ENCODE measurements around the gene GARIN5A.
A peak's percentile ranks its signal among the peaks of the same experiment; 100 is the strongest.

GARIN5A gene
- 0.09 to 0.77 (median 0.35) reads per million in 3 donors for total RNA-seq

GRCh38 chr19:50476224-50476906 is at the start of gene GARIN5A, which contains the start of gene EMC10:
Gene GARIN5A, minus strand, starts transcription at chr19:50476848. Its CDS starts 460 bp downstream, at chr19:50476388.
Gene EMC10, plus strand, starts transcription at chr19:50476507. Its CDS starts 38 bp downstream, at chr19:50476545.
- Histone ChIP-seq H3K27ac (ENCODE audit: insufficient read depth, low read length, poor library complexity, severe bottlenecking) (peak within 1 kb of the TSS; percentile 78), H3K36me3 (ENCODE audit: control insufficient read depth, insufficient read depth, low read length) (peaks cover 24% of the 10 kb centered on the region), H3K9me3 (ENCODE audit: control insufficient read depth, low read length) (no peaks in the 10 kb centered on the region), H3K4me3 (ENCODE audit: insufficient read depth, low read depth, low read length, poor library complexity, severe bottlenecking) (peak within 1 kb of the TSS; percentile 76), H3K4me1 (ENCODE audit: control insufficient read depth, insufficient read depth, low read length, poor library complexity, severe bottlenecking) (peaks cover 14% of the 10 kb centered on the region), H3K27me3 (replicated peaks; ENCODE audit: control insufficient read depth, insufficient read depth, low read length, poor library complexity, severe bottlenecking) (no peaks in the 10 kb centered on the region)
- DNase-seq = peak; percentile 88 to 90 (median 89)

- no peaks in the 10 kb centered on the region for H3K27me3 ChIP-seq (replicated peaks; ENCODE audit: control insufficient read depth, insufficient read depth, low read length, poor library complexity, severe bottlenecking)
- DNase-seq = no peak
- no peaks in the 10 kb centered on the region for H3K9me3 ChIP-seq (ENCODE audit: control insufficient read depth, low read length)
- no peaks in the 10 kb centered on the region for H3K4me1 ChIP-seq (ENCODE audit: control insufficient read depth, insufficient read depth, low read length, poor library complexity, severe bottlenecking)
- no peak overlapping the region for H3K4me3 ChIP-seq (ENCODE audit: insufficient read depth, low read depth, low read length, poor library complexity, severe bottlenecking)
- no peaks in the 10 kb centered on the region for H3K36me3 ChIP-seq (ENCODE audit: control insufficient read depth, insufficient read depth, low read length)
- no peak overlapping the region for H3K27ac ChIP-seq (ENCODE audit: insufficient read depth, low read length, poor library complexity, severe bottlenecking)
These were observed 46.2 kb upstream of the GARIN5A start for GRCh38 chr19:50522881-50523280.

- Histone ChIP-seq H3K27me3 (replicated peaks; ENCODE audit: control insufficient read depth, insufficient read depth, low read length, poor library complexity, severe bottlenecking) (no peaks in the 10 kb centered on the region), H3K27ac (ENCODE audit: insufficient read depth, low read length, poor library complexity, severe bottlenecking) (no peak overlapping the region), H3K36me3 (ENCODE audit: control insufficient read depth, insufficient read depth, low read length) (no peaks in the 10 kb centered on the region), H3K9me3 (ENCODE audit: control insufficient read depth, low read length) (no peaks in the 10 kb centered on the region), H3K4me1 (ENCODE audit: control insufficient read depth, insufficient read depth, low read length, poor library complexity, severe bottlenecking) (no peaks in the 10 kb centered on the region), H3K4me3 (ENCODE audit: insufficient read depth, low read depth, low read length, poor library complexity, severe bottlenecking) (no peak overlapping the region)
- DNase-seq = no peak
These were observed 44.3 kb upstream of the GARIN5A start for GRCh38 chr19:50520822-50521465.

- Histone ChIP-seq H3K27me3 (replicated peaks; ENCODE audit: control insufficient read depth, insufficient read depth, low read length, poor library complexity, severe bottlenecking) (no peaks in the 10 kb centered on the region), H3K27ac (ENCODE audit: insufficient read depth, low read length, poor library complexity, severe bottlenecking) (no peak overlapping the region), H3K4me3 (ENCODE audit: insufficient read depth, low read depth, low read length, poor library complexity, severe bottlenecking) (no peak overlapping the region), H3K36me3 (ENCODE audit: control insufficient read depth, insufficient read depth, low read length) (no peaks in the 10 kb centered on the region), H3K4me1 (ENCODE audit: control insufficient read depth, insufficient read depth, low read length, poor library complexity, severe bottlenecking) (no peaks in the 10 kb centered on the region), H3K9me3 (ENCODE audit: control insufficient read depth, low read length) (no peaks in the 10 kb centered on the region)
- DNase-seq = no peak
These were observed 42.4 kb upstream of the GARIN5A start for GRCh38 chr19:50519006-50519575.

- no peak for DNase-seq
- Histone ChIP-seq H3K4me1 (ENCODE audit: control insufficient read depth, insufficient read depth, low read length, poor library complexity, severe bottlenecking) (no peaks in the 10 kb centered on the region), H3K27me3 (replicated peaks; ENCODE audit: control insufficient read depth, insufficient read depth, low read length, poor library complexity, severe bottlenecking) (no peaks in the 10 kb centered on the region), H3K36me3 (ENCODE audit: control insufficient read depth, insufficient read depth, low read length) (no peaks in the 10 kb centered on the region), H3K4me3 (ENCODE audit: insufficient read depth, low read depth, low read length, poor library complexity, severe bottlenecking) (no peak overlapping the region), H3K27ac (ENCODE audit: insufficient read depth, low read length, poor library complexity, severe bottlenecking) (no peak overlapping the region), H3K9me3 (ENCODE audit: control insufficient read depth, low read length) (no peaks in the 10 kb centered on the region)
These were observed 41.7 kb upstream of the GARIN5A start for GRCh38 chr19:50518091-50519005.

- Histone ChIP-seq H3K9me3 (ENCODE audit: control insufficient read depth, low read length) (no peaks in the 10 kb centered on the region), H3K4me3 (ENCODE audit: insufficient read depth, low read depth, low read length, poor library complexity, severe bottlenecking) (no peak overlapping the region), H3K27me3 (replicated peaks; ENCODE audit: control insufficient read depth, insufficient read depth, low read length, poor library complexity, severe bottlenecking) (no peaks in the 10 kb centered on the region), H3K36me3 (ENCODE audit: control insufficient read depth, insufficient read depth, low read length) (no peaks in the 10 kb centered on the region), H3K4me1 (ENCODE audit: control insufficient read depth, insufficient read depth, low read length, poor library complexity, severe bottlenecking) (no peaks in the 10 kb centered on the region), H3K27ac (ENCODE audit: insufficient read depth, low read length, poor library complexity, severe bottlenecking) (no peak overlapping the region)
- no peak for DNase-seq
These were observed 41.0 kb upstream of the GARIN5A start for GRCh38 chr19:50517704-50518075.

- Histone ChIP-seq H3K27ac (ENCODE audit: insufficient read depth, low read length, poor library complexity, severe bottlenecking) (no peak overlapping the region), H3K36me3 (ENCODE audit: control insufficient read depth, insufficient read depth, low read length) (no peaks in the 10 kb centered on the region), H3K9me3 (ENCODE audit: control insufficient read depth, low read length) (no peaks in the 10 kb centered on the region), H3K4me1 (ENCODE audit: control insufficient read depth, insufficient read depth, low read length, poor library complexity, severe bottlenecking) (no peaks in the 10 kb centered on the region), H3K4me3 (ENCODE audit: insufficient read depth, low read depth, low read length, poor library complexity, severe bottlenecking) (no peak overlapping the region), H3K27me3 (replicated peaks; ENCODE audit: control insufficient read depth, insufficient read depth, low read length, poor library complexity, severe bottlenecking) (no peaks in the 10 kb centered on the region)
- no peak for DNase-seq
These were observed 40.5 kb upstream of the GARIN5A start for GRCh38 chr19:50516964-50517703.

GRCh38 chr19:50516456-50516855 is 39.8 kb upstream of the GARIN5A start:
- Histone ChIP-seq H3K4me3 (ENCODE audit: insufficient read depth, low read depth, low read length, poor library complexity, severe bottlenecking) (no peak overlapping the region), H3K27ac (ENCODE audit: insufficient read depth, low read length, poor library complexity, severe bottlenecking) (no peak overlapping the region)

GRCh38 chr19:50515168-50515561 is 38.5 kb upstream of the GARIN5A start:
- no peak for DNase-seq
- no peaks in the 10 kb centered on the region for H3K9me3 ChIP-seq (ENCODE audit: control insufficient read depth, low read length)
- H3K36me3 ChIP-seq (ENCODE audit: control insufficient read depth, insufficient read depth, low read length) = no peaks in the 10 kb centered on the region
- no peak overlapping the region for H3K4me3 ChIP-seq (ENCODE audit: insufficient read depth, low read depth, low read length, poor library complexity, severe bottlenecking)
- H3K27ac ChIP-seq (ENCODE audit: insufficient read depth, low read length, poor library complexity, severe bottlenecking) = no peak overlapping the region
- H3K27me3 ChIP-seq (replicated peaks; ENCODE audit: control insufficient read depth, insufficient read depth, low read length, poor library complexity, severe bottlenecking) = no peaks in the 10 kb centered on the region
- H3K4me1 ChIP-seq (ENCODE audit: control insufficient read depth, insufficient read depth, low read length, poor library complexity, severe bottlenecking) = peaks cover 12% of the 10 kb centered on the region

More at GRCh38 chr19:50516456-50516855, 39.8 kb upstream of the GARIN5A start:
- DNase-seq = no peak
- H3K27me3 ChIP-seq (replicated peaks; ENCODE audit: control insufficient read depth, insufficient read depth, low read length, poor library complexity, severe bottlenecking) = no peaks in the 10 kb centered on the region
- no peaks in the 10 kb centered on the region for H3K36me3 ChIP-seq (ENCODE audit: control insufficient read depth, insufficient read depth, low read length)
- H3K9me3 ChIP-seq (ENCODE audit: control insufficient read depth, low read length) = no peaks in the 10 kb centered on the region
- H3K4me1 ChIP-seq (ENCODE audit: control insufficient read depth, insufficient read depth, low read length, poor library complexity, severe bottlenecking) = no peaks in the 10 kb centered on the region

Measured in effector memory CD4-positive, alpha-beta T cell (primary cell).